Fibroblast of villous mesenchyme (primary cell): ENCODE results near the gene SLC13A2. TPM values are rescaled to one million over a fixed set of nuclear protein-coding genes. Genes with fewer than 3 reads are reported as not detected.

Experiments used
- DNase-seq: peaks from one replicate; pipeline ENCODE4 v3.0.0-alpha.2; 2010; ENCODE audit warnings: low read depth
- H3K4me3 ChIP-seq: 2 replicates; pipeline ENCODE4 v1.5.1; 2011; ENCODE audit warnings: low read depth, mild to moderate bottlenecking, low read length
- total RNA-seq: library from RNA; depleted of rRNA; stranded (reverse); fragments of >200 nt; gene quantifications from 2 replicates; pipeline ENCODE4 v1.2.3, GENCODE V29; 2012
- TF ChIP-seq, protein P1 (sequence below): IDR thresholded peaks from 2 replicates; pipeline ENCODE4 v1.5.1; 2012; ENCODE audit warnings: low read depth, mild to moderate bottlenecking, low read length; ENCODE audit not compliant: insufficient read depth

The SLC13A2 gene
- total RNA-seq, 1 donor = not detected

DNA sequence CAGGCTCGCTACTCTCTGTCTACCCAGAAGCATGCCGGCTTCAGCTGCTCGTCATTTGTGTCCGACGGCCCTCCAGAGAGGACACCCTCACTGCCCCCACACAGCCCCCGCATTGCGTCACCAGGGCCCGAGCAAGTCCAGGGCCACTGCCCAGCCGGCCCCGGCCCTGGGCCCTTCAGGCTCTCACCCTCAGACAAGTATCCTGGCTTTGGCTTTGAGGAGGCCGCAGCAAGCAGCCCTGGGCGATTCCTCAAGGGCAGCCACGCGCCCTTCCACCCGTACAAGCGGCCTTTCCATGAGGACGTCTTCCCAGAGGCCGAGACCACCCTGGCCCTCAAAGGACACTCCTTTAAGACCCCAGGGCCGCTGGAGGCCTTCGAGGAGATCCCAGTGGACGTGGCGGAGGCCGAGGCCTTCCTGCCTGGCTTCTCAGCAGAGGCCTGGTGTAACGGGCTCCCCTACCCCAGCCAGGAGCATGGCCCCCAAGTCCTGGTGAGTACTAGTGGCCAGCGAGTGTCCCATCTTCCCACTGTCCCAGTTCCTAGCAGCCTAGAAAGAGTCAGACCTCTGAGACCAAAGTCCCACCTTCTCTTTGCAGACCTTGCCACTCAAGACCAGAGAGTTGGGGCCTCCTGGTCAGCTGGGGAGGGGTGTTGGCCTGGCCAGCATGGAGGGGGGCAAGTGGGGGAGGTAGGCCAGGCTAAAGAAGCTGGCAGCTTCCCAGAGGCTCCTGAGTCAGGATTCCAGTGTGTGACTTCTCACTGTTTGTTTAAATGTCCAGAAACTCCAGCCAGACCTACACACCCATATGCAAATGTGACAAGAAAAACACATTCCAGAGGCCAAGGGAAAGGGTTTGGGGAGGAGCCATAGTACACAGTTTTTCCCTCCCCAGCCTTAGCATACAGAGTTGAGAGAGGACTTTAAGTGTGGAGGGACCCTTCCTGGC, 51.3 kb downstream of the SLC13A2 start:
- DNase-seq = peak; percentile 49
- TF ChIP-seq, protein P1, sequence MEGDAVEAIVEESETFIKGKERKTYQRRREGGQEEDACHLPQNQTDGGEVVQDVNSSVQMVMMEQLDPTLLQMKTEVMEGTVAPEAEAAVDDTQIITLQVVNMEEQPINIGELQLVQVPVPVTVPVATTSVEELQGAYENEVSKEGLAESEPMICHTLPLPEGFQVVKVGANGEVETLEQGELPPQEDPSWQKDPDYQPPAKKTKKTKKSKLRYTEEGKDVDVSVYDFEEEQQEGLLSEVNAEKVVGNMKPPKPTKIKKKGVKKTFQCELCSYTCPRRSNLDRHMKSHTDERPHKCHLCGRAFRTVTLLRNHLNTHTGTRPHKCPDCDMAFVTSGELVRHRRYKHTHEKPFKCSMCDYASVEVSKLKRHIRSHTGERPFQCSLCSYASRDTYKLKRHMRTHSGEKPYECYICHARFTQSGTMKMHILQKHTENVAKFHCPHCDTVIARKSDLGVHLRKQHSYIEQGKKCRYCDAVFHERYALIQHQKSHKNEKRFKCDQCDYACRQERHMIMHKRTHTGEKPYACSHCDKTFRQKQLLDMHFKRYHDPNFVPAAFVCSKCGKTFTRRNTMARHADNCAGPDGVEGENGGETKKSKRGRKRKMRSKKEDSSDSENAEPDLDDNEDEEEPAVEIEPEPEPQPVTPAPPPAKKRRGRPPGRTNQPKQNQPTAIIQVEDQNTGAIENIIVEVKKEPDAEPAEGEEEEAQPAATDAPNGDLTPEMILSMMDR = no peak
- H3K4me3 ChIP-seq = no peak overlapping the region

DNA sequence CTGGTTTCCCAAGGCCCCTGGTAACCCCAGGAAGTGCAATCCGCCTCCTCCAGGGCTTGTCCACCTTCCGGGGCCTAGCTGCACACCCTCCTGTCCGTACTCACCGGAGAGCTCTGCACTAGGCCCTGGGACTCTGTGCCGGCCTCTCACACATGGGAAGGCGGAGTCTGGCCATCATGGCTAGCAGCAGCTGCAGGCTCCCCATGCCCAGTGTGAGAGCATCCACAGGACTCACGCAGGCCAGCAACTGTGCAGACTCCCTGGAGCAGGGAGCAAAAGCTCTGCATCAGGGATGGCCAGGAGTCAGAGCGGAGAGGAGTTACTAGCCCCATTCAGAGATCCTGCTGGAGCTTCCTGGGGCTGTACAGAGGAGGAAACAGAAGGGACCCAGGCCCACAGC, 52.9 kb downstream of the SLC13A2 start:
- TF ChIP-seq, protein P1 = no peak
- H3K4me3 ChIP-seq = no peak overlapping the region
- DNase-seq = no peak

DNA sequence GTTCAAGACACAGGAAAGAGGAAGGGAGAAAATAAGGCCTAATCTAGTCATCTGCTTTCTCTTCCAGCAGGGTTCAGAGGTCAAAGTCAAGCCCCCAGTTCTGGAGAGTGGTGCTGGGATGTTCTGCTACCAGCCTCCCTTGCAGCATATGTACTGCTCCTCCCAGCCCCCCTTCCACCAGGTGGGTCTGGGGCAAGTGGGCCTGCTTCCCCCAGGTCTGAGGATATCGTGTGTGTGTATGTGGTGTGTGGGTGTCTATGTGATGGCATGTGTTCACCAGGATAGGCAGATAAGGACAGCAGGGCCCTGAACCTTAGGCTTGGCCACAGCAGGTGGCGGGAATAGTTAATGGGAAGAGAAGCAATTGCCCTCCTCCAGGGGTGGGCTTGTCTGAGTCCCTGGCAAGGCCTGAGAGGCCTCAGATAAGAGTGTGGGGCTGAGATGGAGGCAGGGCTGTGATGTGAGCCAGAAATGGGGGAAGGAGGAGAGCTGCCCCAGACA, 53.8 kb downstream of the SLC13A2 start:
- TF ChIP-seq, protein P1 = no peak
- no peak overlapping the region for H3K4me3 ChIP-seq
- DNase-seq = no peak

DNA sequence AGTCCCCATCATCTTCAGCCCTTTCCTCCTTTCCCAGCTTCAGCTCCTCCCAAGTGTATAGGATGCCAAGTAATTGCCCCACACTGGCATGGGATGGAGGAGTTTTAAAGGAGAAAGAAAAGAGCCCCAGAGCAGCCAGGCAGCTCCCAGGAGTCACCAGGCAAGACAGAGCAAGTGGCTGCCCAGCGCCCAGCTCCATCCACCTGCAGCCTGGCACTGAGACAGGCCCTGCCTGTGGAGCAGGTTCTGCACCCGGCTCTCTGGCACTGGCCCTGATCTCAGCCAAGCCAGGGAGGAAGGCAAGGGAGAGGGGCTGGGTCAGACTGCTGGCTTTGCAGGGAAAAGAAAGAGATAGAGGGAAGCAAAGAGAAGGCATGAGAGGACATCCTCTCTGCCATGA, 54.4 kb downstream of the SLC13A2 start:
- TF ChIP-seq, protein P1 = no peak
- no peak overlapping the region for H3K4me3 ChIP-seq
- DNase-seq = no peak

DNA sequence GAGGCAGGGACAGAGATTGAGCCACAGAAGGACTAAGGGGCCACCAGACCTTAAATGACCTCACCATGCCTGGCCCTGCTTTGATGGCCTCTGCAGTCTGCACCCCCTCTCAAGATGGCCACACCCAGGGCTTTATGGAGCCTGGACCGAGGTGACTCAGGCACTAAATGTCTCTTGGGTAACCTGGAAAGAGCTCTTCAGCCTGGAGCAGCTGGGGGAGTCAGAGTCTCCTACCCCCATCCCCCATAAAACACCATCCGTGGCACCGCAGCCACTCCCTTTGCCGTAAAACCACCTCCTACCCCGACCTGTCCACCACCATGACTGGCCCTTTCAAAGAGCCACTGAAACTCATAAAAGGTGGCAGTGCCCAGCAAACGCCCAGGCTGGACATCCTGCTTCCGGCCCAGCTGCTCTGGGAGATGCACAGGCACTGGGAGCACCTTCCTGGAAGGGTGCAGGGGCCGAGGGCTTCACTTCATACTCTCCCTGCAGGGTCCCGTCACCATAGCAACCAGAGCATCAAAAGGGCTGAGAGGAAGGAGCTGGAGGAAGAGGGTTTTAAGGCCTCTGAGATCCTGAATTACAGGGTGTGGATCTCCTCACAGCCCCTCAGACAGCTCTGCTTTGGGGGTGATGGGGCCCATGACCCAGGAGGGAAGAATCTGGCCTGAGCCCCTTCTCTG, 55.0 kb downstream of the SLC13A2 start:
- TF ChIP-seq, protein P1 = no peak
- no peak overlapping the region for H3K4me3 ChIP-seq
- DNase-seq = peak; percentile 27

DNA sequence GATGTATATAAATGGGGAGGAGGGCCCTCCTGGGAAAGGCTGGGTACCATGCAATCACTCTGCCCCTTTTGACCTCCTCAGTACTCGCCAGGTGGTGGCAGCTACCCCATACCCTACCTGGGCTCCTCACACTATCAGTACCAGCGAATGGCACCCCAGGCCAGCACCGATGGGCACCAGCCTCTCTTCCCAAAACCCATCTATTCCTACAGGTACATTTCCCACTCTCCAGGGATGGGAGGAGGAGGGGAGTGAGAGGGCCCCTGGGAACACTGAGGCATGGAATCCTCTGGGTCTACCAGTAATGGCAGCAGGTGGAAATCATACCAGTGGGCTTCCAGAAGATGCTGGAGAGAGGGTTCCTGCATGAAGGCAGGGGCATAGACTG, 55.6 kb downstream of the SLC13A2 start:
- TF ChIP-seq, protein P1 = no peak
- H3K4me3 ChIP-seq = no peak overlapping the region
- no peak for DNase-seq
